Sigmoid colon (tissue), 6 donors: ENCODE measurements around the gene TARP.

Experiments
- DNase-seq: peaks from one replicate; pipeline ENCODE4 v3.0.0-alpha.2; 2019
- H3K27ac ChIP-seq, 4 donors: fragments of 200-600 bp; sonication (generic); one replicate each; pipeline ENCODE4 v1.5.1; 2016 to 2019; ENCODE audit warnings: mild to moderate bottlenecking in 1 of 4
- H3K27me3 ChIP-seq, 3 donors: fragments of 200-600 bp; sonication (generic); one replicate each; pipeline ENCODE4 v1.5.1; 2019; ENCODE audit warnings: mild to moderate bottlenecking in 1 of 3
- H3K36me3 ChIP-seq, 4 donors: fragments of 200-600 bp; sonication (generic); one replicate each; pipeline ENCODE4 v1.5.1; 2016 to 2019
- H3K4me1 ChIP-seq, 4 donors: fragments of 200-600 bp; sonication (generic); one replicate each; pipeline ENCODE4 v1.5.1; 2017 to 2019
- H3K4me3 ChIP-seq, 4 donors: fragments of 200-600 bp; sonication (generic); one replicate each; pipeline ENCODE4 v1.5.1; 2017 to 2019; ENCODE audit warnings: mild to moderate bottlenecking in 2 of 4, moderate library complexity in 1 of 4
- H3K9me3 ChIP-seq, 4 donors: fragments of 200-600 bp in 3 of 4; sonication (generic) in 3 of 4; one replicate each; pipeline versions ENCODE4 v1.5.1 to v1.6.1; 2013 to 2019
- CTCF ChIP-seq, 4 experiments: fragments of 450-650 bp in 3 of 4; fragments of 200-600 bp in 1 of 4; IDR thresholded peaks; one replicate each; pipeline ENCODE4 v1.5.1; 2016 to 2019; ENCODE audit warnings: antibody characterized with exemption in 4 of 4, mild to moderate bottlenecking in 3 of 4, moderate library complexity in 2 of 4
- EP300 ChIP-seq, 4 donors: sonication (generic); formaldehyde crosslinking; IDR thresholded peaks; one replicate each; pipeline ENCODE4 v1.6.1; 2017; ENCODE audit warnings: antibody characterized with exemption in 4 of 4
- POLR2A ChIP-seq, 2 donors: fragments of 450-650 bp; IDR thresholded peaks; one replicate each; pipeline ENCODE4 v1.6.1; 2016; ENCODE audit warnings: antibody characterized with exemption in 2 of 2, mild to moderate bottlenecking in 2 of 2, moderate library complexity in 2 of 2
- POLR2AphosphoS5 ChIP-seq, 4 donors: sonication (generic); formaldehyde crosslinking; IDR thresholded peaks; one replicate each; pipeline ENCODE4 v1.6.1; 2017; ENCODE audit warnings: antibody characterized with exemption in 4 of 4
- WGBS, 2 donors: extraction: QIAGEN DNeasy Blood & Tissue Kit; methylation state at CpG; one replicate each; pipeline ENCODE4 v1.1.7; 2013; 5-methylcytosine and 5-hydroxymethylcytosine counted together
- intact Hi-C: fragments of 100-400 bp; cut with DNase I; formaldehyde crosslinking; loops from one replicate; pipeline ENCODE4 v1.15.1; 2023
- donor health status: healthy with polysubstance abuse.
- donor health status: healthy.

The TARP gene

GRCh38 chr7:38224392-38224791 lies 49.0 kb downstream of the TARP start:
- DNase-seq: no peak
- no peaks in the 10 kb centered on the region for H3K9me3 ChIP-seq
- 86 to 91% methylated on average over 5 of the region's 5 CpGs for WGBS, 2 donors
- no peak overlapping the region for H3K4me3 ChIP-seq
- TF ChIP-seq EP300 (IDR thresholded peaks at IDR 0.05) (no peak), POLR2AphosphoS5 (IDR thresholded peaks at IDR 0.05) (no peak), CTCF (IDR thresholded peaks at IDR 0.05) (no peak), POLR2A (IDR thresholded peaks at IDR 0.05) (no peak)
- intact Hi-C loops: loop anchor here (5.0 kb wide), 1 partner anchor 322 kb away; no protein-coding TSS in a partner anchor
- H3K4me1 ChIP-seq: peaks cover 0 to 14% (median 3%) of the 10 kb centered on the region in 4 donors
- no peak overlapping the region for H3K27ac ChIP-seq
- no peaks in the 10 kb centered on the region for H3K27me3 ChIP-seq
- H3K36me3 ChIP-seq: peaks cover 10 to 57% (median 17%) of the 10 kb centered on the region in 4 donors

- Histone ChIP-seq H3K36me3 (peaks cover 10 to 57% (median 15%) of the 10 kb centered on the region in 4 donors), H3K4me1 (peaks cover 0 to 14% (median 3%) of the 10 kb centered on the region in 4 donors), H3K27ac (no peak overlapping the region), H3K4me3 (no peak overlapping the region), H3K27me3 (no peaks in the 10 kb centered on the region), H3K9me3 (no peaks in the 10 kb centered on the region)
- DNase-seq: no peak
- TF ChIP-seq CTCF (IDR thresholded peaks at IDR 0.05) (no peak), POLR2AphosphoS5 (IDR thresholded peaks at IDR 0.05) (no peak), POLR2A (IDR thresholded peaks at IDR 0.05) (no peak), EP300 (IDR thresholded peaks at IDR 0.05) (no peak)
- 89 to 94% methylated on average over 2 of the region's 2 CpGs for WGBS, 2 donors
- intact Hi-C loops: loop anchor here (5.0 kb wide), 1 partner anchor 321 kb away; no protein-coding TSS in a partner anchor
Measured at GRCh38 chr7:38223306-38223705, 50.1 kb downstream of the TARP start.

- TF ChIP-seq POLR2AphosphoS5 (IDR thresholded peaks at IDR 0.05): no peak
- TF ChIP-seq CTCF (IDR thresholded peaks at IDR 0.05): peak; percentile 78 to 88 (median 84)
- TF ChIP-seq POLR2A (IDR thresholded peaks at IDR 0.05): no peak
- Histone ChIP-seq H3K9me3 (no peaks in the 10 kb centered on the region), H3K36me3 (peaks cover 10 to 57% (median 15%) of the 10 kb centered on the region in 4 donors), H3K4me1 (peaks cover 0 to 14% (median 3%) of the 10 kb centered on the region in 4 donors), H3K27ac (peak overlapping the region in 2 of 4 donors; percentile 10 to 48), H3K27me3 (no peaks in the 10 kb centered on the region), H3K4me3 (no peak overlapping the region)
- DNase-seq: no peak
- WGBS, 2 donors: 62% methylated on average over 5 of the region's 5 CpGs
- intact Hi-C loops: loop anchor here (1.0 to 5.0 kb wide), 2 partner anchors 115 to 320 kb away; no protein-coding TSS in a partner anchor
Measured at GRCh38 chr7:38222481-38223096, 50.8 kb downstream of the TARP start.

GRCh38 chr7:38220452-38220851 lies 53.0 kb downstream of the TARP start:
- H3K36me3 ChIP-seq: peaks cover 10 to 57% (median 23%) of the 10 kb centered on the region in 4 donors
- no peak for DNase-seq
- H3K27me3 ChIP-seq: no peaks in the 10 kb centered on the region
- intact Hi-C loops: loop anchor here (5.0 kb wide), 1 partner anchor 318 kb away; no protein-coding TSS in a partner anchor
- H3K9me3 ChIP-seq: no peaks in the 10 kb centered on the region
- H3K4me3 ChIP-seq: no peak overlapping the region
- TF ChIP-seq CTCF (IDR thresholded peaks at IDR 0.05) (no peak), POLR2A (IDR thresholded peaks at IDR 0.05) (no peak), EP300 (IDR thresholded peaks at IDR 0.05) (no peak), POLR2AphosphoS5 (IDR thresholded peaks at IDR 0.05) (no peak)
- 74 to 79% methylated on average over 3 of the region's 3 CpGs for WGBS, 2 donors
- peaks cover 0 to 20% (median 9%) of the 10 kb centered on the region in 4 donors for H3K4me1 ChIP-seq
- H3K27ac ChIP-seq: no peak overlapping the region
